Upper lobe of right lung (tissue), 1 donor: Measurements from ENCODE around the gene BEND6. TPM values are rescaled to one million over a fixed set of nuclear protein-coding genes. Genes with fewer than 3 reads are reported as not detected.
A peak's percentile ranks its signal among the peaks of the same experiment; 100 is the strongest.

Source experiments
- ATAC-seq: fragments of 200-7000 bp; cut with Tn5 transposase; one replicate; pipeline ENCODE4 v1.9.1; 2020; ENCODE audit warnings: mild to moderate bottlenecking, moderate library complexity
- DNase-seq: peaks from one replicate; pipeline ENCODE4 v3.0.0-alpha.2; 2020
- H3K27ac ChIP-seq: fragments of 200-600 bp; one replicate; pipeline ENCODE4 v1.8.0; 2022
- H3K27me3 ChIP-seq: fragments of 200-600 bp; one replicate; pipeline ENCODE4 v1.8.0; 2022; ENCODE audit warnings: mild to moderate bottlenecking
- H3K36me3 ChIP-seq: fragments of 200-600 bp; one replicate; pipeline ENCODE4 v1.8.0; 2022
- H3K4me1 ChIP-seq: fragments of 200-600 bp; one replicate; pipeline ENCODE4 v1.8.0; 2022
- H3K4me3 ChIP-seq: fragments of 200-600 bp; one replicate; pipeline ENCODE4 v1.8.0; 2022; ENCODE audit warnings: mild to moderate bottlenecking
- H3K9me3 ChIP-seq: fragments of 200-600 bp; one replicate; pipeline ENCODE4 v1.8.0; 2022
- CTCF ChIP-seq: fragments of 200-600 bp; IDR thresholded peaks from one replicate; pipeline ENCODE4 v1.8.0; 2022; ENCODE audit warnings: antibody characterized with exemption
- intact Hi-C: fragments of 100-400 bp; cut with DNase I; formaldehyde crosslinking; loops from one replicate; pipeline ENCODE4 v1.11.0; 2022
- total RNA-seq: library from RNA; stranded (reverse); fragmentation: NEBNext Ultra II Directional; extraction: Animal tissue kit (Norgen Biotek cat#: 25700); gene quantifications from one replicate; pipeline ENCODE4 v1.2.1, GENCODE V29; 2021
- donor health status: DM: no; HTN: yes; CAD: no; lungs with severe emphysema.

BEND6 gene
- total RNA-seq, 1 donor from 2014 or later = 1.2 TPM

- Histone ChIP-seq H3K4me1 (no peaks in the 10 kb centered on the region), H3K36me3 (no peaks in the 10 kb centered on the region), H3K9me3 (no peaks in the 10 kb centered on the region), H3K4me3 (no peak overlapping the region), H3K27ac (no peak overlapping the region), H3K27me3 (no peaks in the 10 kb centered on the region)
- DNase-seq (no peak), ATAC-seq (no peak)
- TF ChIP-seq CTCF = no peak
- intact Hi-C loops = no loop called here
Observed at GRCh38 chr6:57017069-57017468, 62.2 kb downstream of the BEND6 start.

DNA sequence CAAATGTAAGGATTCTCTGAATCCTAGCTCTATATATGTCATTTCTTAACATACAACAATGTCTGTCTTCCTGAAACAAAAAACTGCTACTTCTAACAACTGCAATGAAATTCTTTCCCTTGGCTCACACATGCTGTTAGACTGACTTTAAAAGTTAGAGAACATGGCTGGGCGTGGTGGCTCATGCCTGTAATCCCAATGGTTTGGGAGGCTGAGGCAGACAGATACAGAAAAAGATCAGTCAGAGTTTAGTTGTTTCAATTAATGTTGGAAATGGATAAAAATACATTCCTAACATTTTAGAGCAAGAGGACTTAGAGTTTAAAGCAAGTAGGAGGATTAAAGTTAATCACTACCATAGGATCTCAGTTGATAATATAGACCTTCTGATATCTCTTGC lies 62.9 kb downstream of the BEND6 start:
- no peak for ATAC-seq
- Histone ChIP-seq H3K4me1 (no peaks in the 10 kb centered on the region), H3K9me3 (no peaks in the 10 kb centered on the region), H3K27me3 (no peaks in the 10 kb centered on the region), H3K4me3 (no peak overlapping the region), H3K27ac (no peak overlapping the region), H3K36me3 (no peaks in the 10 kb centered on the region)
- intact Hi-C loops = no loop called here
- no peak for DNase-seq
- no peak for TF ChIP-seq CTCF

GRCh38 chr6:57019434-57019833 lies 64.5 kb downstream of the BEND6 start:
- intact Hi-C loops = no loop called here
- H3K27ac ChIP-seq = no peak overlapping the region
- no peak overlapping the region for H3K4me3 ChIP-seq
- H3K27me3 ChIP-seq = no peaks in the 10 kb centered on the region
- ATAC-seq (no peak), DNase-seq (no peak)
- H3K36me3 ChIP-seq = no peaks in the 10 kb centered on the region
- TF ChIP-seq CTCF = no peak
- H3K4me1 ChIP-seq = no peaks in the 10 kb centered on the region
- no peaks in the 10 kb centered on the region for H3K9me3 ChIP-seq

GRCh38 chr6:57021086-57021720 lies 66.3 kb downstream of the BEND6 start:
- no peaks in the 10 kb centered on the region for H3K36me3 ChIP-seq
- H3K9me3 ChIP-seq = no peaks in the 10 kb centered on the region
- DNase-seq (no peak), ATAC-seq (peak; percentile 76)
- H3K27me3 ChIP-seq = no peaks in the 10 kb centered on the region
- no peak overlapping the region for H3K4me3 ChIP-seq
- intact Hi-C loops = no loop called here
- H3K4me1 ChIP-seq = no peaks in the 10 kb centered on the region
- H3K27ac ChIP-seq = no peak overlapping the region
- TF ChIP-seq CTCF = peak; percentile 55

GRCh38 chr6:57024321-57024720 lies 69.4 kb downstream of the BEND6 start:
- intact Hi-C loops = no loop called here
- no peaks in the 10 kb centered on the region for H3K9me3 ChIP-seq
- no peak for TF ChIP-seq CTCF
- no peak overlapping the region for H3K4me3 ChIP-seq
- no peak for ATAC-seq
- H3K27me3 ChIP-seq = no peaks in the 10 kb centered on the region
- H3K27ac ChIP-seq = no peak overlapping the region
- no peaks in the 10 kb centered on the region for H3K36me3 ChIP-seq
- DNase-seq = no peak
- H3K4me1 ChIP-seq = no peaks in the 10 kb centered on the region

- ATAC-seq = no peak
- intact Hi-C loops = no loop called here
Observed at GRCh38 chr6:57024775-57025174, 69.9 kb downstream of the BEND6 start.

More at GRCh38 chr6:57024775-57025174, 69.9 kb downstream of the BEND6 start:
- TF ChIP-seq CTCF = no peak
- Histone ChIP-seq H3K9me3 (no peaks in the 10 kb centered on the region), H3K4me3 (no peak overlapping the region), H3K36me3 (no peaks in the 10 kb centered on the region), H3K4me1 (no peaks in the 10 kb centered on the region), H3K27ac (no peak overlapping the region), H3K27me3 (no peaks in the 10 kb centered on the region)
- no peak for DNase-seq
